Activated naive CD8-positive, alpha-beta T cell treated with anti-CD3 and anti-CD28 coated beads, Interleukin-2, amount 50 U/mL, for 24 hours (primary cell): ENCODE measurements around the gene ALDH1A2.
"Not testable (repeated sequence)": the region's sequence is repeated elsewhere in the genome, so short reads cannot be mapped to it uniquely, and the experiment has no call there.

ENCODE experiments used
- ATAC-seq: fragments of 150-1000 bp; cut with Tn5 transposase; one replicate; pipeline ENCODE4 v1.10.0; 2021
- DNase-seq: peaks from one replicate; pipeline ENCODE4 v3.0.0; 2021
- H3K27ac Mint-ChIP-seq: one replicate; pipeline ENCODE4 v1.8.0; 2021; ENCODE audit warnings: mild to moderate bottlenecking, mixed read lengths
- H3K27me3 Mint-ChIP-seq: one replicate; pipeline ENCODE4 v1.8.0; 2021; ENCODE audit warnings: mixed read lengths
- H3K36me3 Mint-ChIP-seq: one replicate; pipeline ENCODE4 v1.8.0; 2021; ENCODE audit warnings: low read depth, mixed read lengths
- H3K4me1 Mint-ChIP-seq: one replicate; pipeline ENCODE4 v1.8.0; 2021; ENCODE audit warnings: mixed read lengths
- H3K4me3 Mint-ChIP-seq: one replicate; pipeline ENCODE4 v1.8.0; 2021; ENCODE audit warnings: mild to moderate bottlenecking, moderate library complexity, mixed read lengths
- H3K9me3 Mint-ChIP-seq: one replicate; pipeline ENCODE4 v1.8.0; 2021; ENCODE audit warnings: mixed read lengths

ALDH1A2 gene

GRCh38 chr15:58065445-58066041 lies at the start of gene ALDH1A2:
ALDH1A2 (minus strand) TSS chr15:58065711; CDS start chr15:58065650, 61 bp downstream.
- peaks cover 4% of the 10 kb centered on the region for H3K4me1 Mint-ChIP-seq
- H3K27me3 Mint-ChIP-seq = peaks cover 65% of the 10 kb centered on the region
- no peak within 1 kb of the TSS for H3K27ac Mint-ChIP-seq
- peak within 1 kb of the TSS; percentile 60 for H3K4me3 Mint-ChIP-seq
- H3K36me3 Mint-ChIP-seq = no peaks in the 10 kb centered on the region
- ATAC-seq (no peak), DNase-seq (peak; percentile 3)
- no peaks in the 10 kb centered on the region for H3K9me3 Mint-ChIP-seq

- no peak for DNase-seq
- Mint-ChIP-seq H3K9me3 (no peaks in the 10 kb centered on the region), H3K27ac (no peak overlapping the region), H3K4me3 (no peak overlapping the region), H3K4me1 (no peaks in the 10 kb centered on the region), H3K36me3 (no peaks in the 10 kb centered on the region), H3K27me3 (peaks cover 30% of the 10 kb centered on the region)
- ATAC-seq = no peak
Measured at GRCh38 chr15:58114812-58115211, 49.3 kb upstream of the ALDH1A2 start.

- DNase-seq (no peak), ATAC-seq (no peak)
- Mint-ChIP-seq H3K4me3 (no peak overlapping the region), H3K4me1 (no peaks in the 10 kb centered on the region), H3K36me3 (no peaks in the 10 kb centered on the region), H3K27me3 (peaks cover 30% of the 10 kb centered on the region), H3K9me3 (no peaks in the 10 kb centered on the region), H3K27ac (no peak overlapping the region)
Measured at GRCh38 chr15:58114388-58114787, 48.9 kb upstream of the ALDH1A2 start.

- H3K36me3 Mint-ChIP-seq, ATAC-seq, H3K4me1 Mint-ChIP-seq, H3K4me3 Mint-ChIP-seq, DNase-seq, H3K9me3 Mint-ChIP-seq, H3K27ac Mint-ChIP-seq: not testable (repeated sequence)
- H3K27me3 Mint-ChIP-seq = peaks cover 30% of the 10 kb centered on the region
Measured at GRCh38 chr15:58113358-58113757, 47.8 kb upstream of the ALDH1A2 start.

DNA sequence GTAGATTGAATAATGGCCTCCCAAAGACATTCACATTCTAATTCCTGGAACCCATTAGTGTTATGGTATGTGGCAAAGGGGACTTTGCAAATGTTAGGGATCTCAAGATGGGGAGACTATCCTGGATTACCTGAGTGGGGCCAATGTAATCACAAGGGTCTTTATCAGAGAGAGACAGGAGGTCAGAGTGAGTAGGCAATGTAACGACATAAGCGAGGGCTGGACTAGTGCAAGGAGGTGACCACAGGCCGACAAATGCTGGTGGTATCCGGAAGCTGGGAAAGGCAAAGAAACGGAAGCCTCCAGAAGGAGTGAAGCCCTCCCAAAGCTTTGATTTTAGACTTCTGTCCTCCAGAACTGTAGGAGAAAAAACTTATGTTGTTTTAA lies 46.2 kb upstream of the ALDH1A2 start:
- H3K27me3 Mint-ChIP-seq = peaks cover 31% of the 10 kb centered on the region
- H3K4me3 Mint-ChIP-seq = no peak overlapping the region
- no peaks in the 10 kb centered on the region for H3K36me3 Mint-ChIP-seq
- H3K4me1 Mint-ChIP-seq = no peaks in the 10 kb centered on the region
- ATAC-seq (no peak), DNase-seq (no peak)
- no peak overlapping the region for H3K27ac Mint-ChIP-seq
- H3K9me3 Mint-ChIP-seq = no peaks in the 10 kb centered on the region

- ATAC-seq (no peak), DNase-seq (no peak)
- Mint-ChIP-seq H3K27me3 (peaks cover 34% of the 10 kb centered on the region), H3K4me1 (no peaks in the 10 kb centered on the region), H3K27ac (no peak overlapping the region), H3K9me3 (no peaks in the 10 kb centered on the region), H3K4me3 (no peak overlapping the region), H3K36me3 (no peaks in the 10 kb centered on the region)
Measured at GRCh38 chr15:58110999-58111717, 45.6 kb upstream of the ALDH1A2 start.

DNA sequence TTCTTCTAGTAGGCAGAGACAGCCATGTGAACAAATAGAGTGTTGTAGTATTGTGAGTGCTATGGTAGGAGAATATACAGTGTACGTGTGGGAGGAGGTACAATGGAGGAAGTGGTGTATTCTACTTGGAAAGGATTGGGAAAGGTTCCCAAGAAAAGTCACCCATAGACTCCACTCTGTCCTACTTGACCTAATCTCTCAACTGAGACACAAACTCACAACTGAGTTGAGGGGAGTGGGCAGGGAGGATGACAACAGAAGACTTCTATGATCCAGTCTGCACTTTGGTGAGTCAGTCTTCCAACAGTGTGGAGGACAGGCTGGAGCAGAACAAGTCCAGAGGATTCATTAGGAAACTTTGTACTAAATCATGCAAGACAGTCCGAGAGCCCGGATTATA lies 43.9 kb upstream of the ALDH1A2 start:
- ATAC-seq (no peak), DNase-seq (no peak)
- H3K27me3 Mint-ChIP-seq = peaks cover 35% of the 10 kb centered on the region
- no peaks in the 10 kb centered on the region for H3K36me3 Mint-ChIP-seq
- H3K9me3 Mint-ChIP-seq = no peaks in the 10 kb centered on the region
- no peak overlapping the region for H3K4me3 Mint-ChIP-seq
- H3K4me1 Mint-ChIP-seq = no peaks in the 10 kb centered on the region
- H3K27ac Mint-ChIP-seq = no peak overlapping the region

DNA sequence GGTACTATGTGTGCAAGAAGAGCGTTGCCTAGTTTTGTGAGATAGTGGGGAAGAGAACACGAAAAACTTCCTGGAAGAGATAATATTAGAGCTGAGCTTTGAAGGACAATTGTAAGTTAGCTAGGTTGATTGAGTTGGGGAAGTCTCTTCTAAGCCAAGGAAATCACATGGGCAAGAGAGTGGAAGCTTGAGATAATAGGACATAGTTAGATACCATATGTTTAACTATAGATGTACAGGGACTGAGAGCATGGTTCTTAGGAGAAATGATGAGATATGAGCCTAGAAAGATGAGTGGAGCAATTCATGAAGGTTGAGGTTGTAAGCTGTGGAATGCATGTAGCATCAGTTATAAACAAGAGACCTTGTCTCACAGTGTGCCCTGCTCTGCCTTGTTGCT lies 42.6 kb upstream of the ALDH1A2 start:
- no peak for DNase-seq
- H3K9me3 Mint-ChIP-seq = no peaks in the 10 kb centered on the region
- H3K4me3 Mint-ChIP-seq = no peak overlapping the region
- peaks cover 35% of the 10 kb centered on the region for H3K27me3 Mint-ChIP-seq
- ATAC-seq = no peak
- H3K27ac Mint-ChIP-seq = no peak overlapping the region
- no peaks in the 10 kb centered on the region for H3K4me1 Mint-ChIP-seq
- H3K36me3 Mint-ChIP-seq = no peaks in the 10 kb centered on the region

GRCh38 chr15:58103482-58103881 lies 38.0 kb upstream of the ALDH1A2 start:
- DNase-seq (no peak), ATAC-seq (no peak)
- Mint-ChIP-seq H3K36me3 (no peaks in the 10 kb centered on the region), H3K4me1 (no peaks in the 10 kb centered on the region), H3K4me3 (no peak overlapping the region), H3K9me3 (no peaks in the 10 kb centered on the region), H3K27me3 (peaks cover 48% of the 10 kb centered on the region), H3K27ac (no peak overlapping the region)

- DNase-seq = no peak
- no peaks in the 10 kb centered on the region for H3K9me3 Mint-ChIP-seq
- H3K36me3 Mint-ChIP-seq = no peaks in the 10 kb centered on the region
- H3K27ac Mint-ChIP-seq = no peak overlapping the region
- no peak overlapping the region for H3K4me3 Mint-ChIP-seq
- H3K4me1 Mint-ChIP-seq = no peaks in the 10 kb centered on the region
- ATAC-seq = no peak
- peaks cover 34% of the 10 kb centered on the region for H3K27me3 Mint-ChIP-seq
Measured at GRCh38 chr15:58096529-58097084, 31.1 kb upstream of the ALDH1A2 start.

GRCh38 chr15:58095415-58095814 lies 29.9 kb upstream of the ALDH1A2 start:
- no peak overlapping the region for H3K4me3 Mint-ChIP-seq
- H3K9me3 Mint-ChIP-seq = no peaks in the 10 kb centered on the region
- peaks cover 24% of the 10 kb centered on the region for H3K27me3 Mint-ChIP-seq
- no peak overlapping the region for H3K27ac Mint-ChIP-seq
- no peak for ATAC-seq
- DNase-seq = no peak
- H3K4me1 Mint-ChIP-seq = no peaks in the 10 kb centered on the region
- no peaks in the 10 kb centered on the region for H3K36me3 Mint-ChIP-seq

- Mint-ChIP-seq H3K27ac (peak overlapping the region; percentile 58), H3K36me3 (no peaks in the 10 kb centered on the region), H3K4me3 (no peak overlapping the region), H3K4me1 (peaks cover 29% of the 10 kb centered on the region), H3K9me3 (peaks cover 23% of the 10 kb centered on the region), H3K27me3 (peaks cover 27% of the 10 kb centered on the region)
- DNase-seq (no peak), ATAC-seq (peak; percentile 29)
Measured at GRCh38 chr15:58087871-58088270, 22.4 kb upstream of the ALDH1A2 start.

DNA sequence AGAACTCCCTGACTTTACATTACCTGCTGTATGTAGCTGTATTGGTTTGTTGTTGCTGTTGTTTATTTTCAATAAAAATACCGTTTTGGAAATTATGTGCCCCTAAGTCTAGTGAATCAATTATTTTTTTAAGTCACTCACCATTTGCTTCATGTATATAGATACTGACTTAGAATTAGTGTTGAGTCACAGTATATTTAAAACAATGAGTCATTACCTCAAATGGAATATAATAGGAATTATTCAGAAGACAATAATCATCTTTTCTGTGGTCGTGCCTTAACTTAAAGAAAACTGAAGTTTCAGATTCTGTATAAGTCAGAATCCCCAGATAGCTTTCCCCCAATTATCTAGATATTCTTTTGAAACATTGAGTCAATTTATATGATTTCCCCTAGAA lies 21.0 kb upstream of the ALDH1A2 start:
- peak; percentile 70 for ATAC-seq
- peaks cover 23% of the 10 kb centered on the region for H3K9me3 Mint-ChIP-seq
- H3K36me3 Mint-ChIP-seq = no peaks in the 10 kb centered on the region
- peaks cover 29% of the 10 kb centered on the region for H3K4me1 Mint-ChIP-seq
- peak overlapping the region; percentile 58 for H3K27ac Mint-ChIP-seq
- H3K27me3 Mint-ChIP-seq = peaks cover 27% of the 10 kb centered on the region
- H3K4me3 Mint-ChIP-seq = no peak overlapping the region
- no peak for DNase-seq

DNA sequence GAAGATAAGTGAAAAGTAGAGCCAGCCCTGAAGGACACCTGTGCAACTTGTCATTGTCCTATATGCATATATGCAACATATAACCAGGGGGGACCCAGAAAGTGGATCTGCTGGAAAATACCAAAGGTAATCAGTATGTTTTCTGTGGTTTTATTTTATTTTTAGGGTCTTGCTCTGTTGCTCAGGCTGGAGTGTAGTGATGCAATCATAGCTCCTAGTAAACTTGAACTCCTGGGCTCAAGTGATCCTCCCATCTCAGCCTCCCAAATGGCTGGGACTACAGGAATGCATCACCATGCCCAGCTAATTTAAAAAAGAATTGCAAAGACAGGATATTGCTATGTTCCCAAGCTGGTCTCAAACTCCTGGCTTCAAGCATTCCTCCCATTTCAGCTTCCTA lies 18.0 kb upstream of the ALDH1A2 start:
- Mint-ChIP-seq H3K4me3 (no peak overlapping the region), H3K9me3 (peaks cover 11% of the 10 kb centered on the region), H3K4me1 (peaks cover 28% of the 10 kb centered on the region), H3K27me3 (peaks cover 14% of the 10 kb centered on the region), H3K36me3 (no peaks in the 10 kb centered on the region), H3K27ac (no peak overlapping the region)
- ATAC-seq = no peak
- no peak for DNase-seq

- Mint-ChIP-seq H3K9me3 (peaks cover 3% of the 10 kb centered on the region), H3K27me3 (peaks cover 6% of the 10 kb centered on the region), H3K4me1 (peaks cover 13% of the 10 kb centered on the region), H3K27ac (no peak overlapping the region), H3K36me3 (no peaks in the 10 kb centered on the region), H3K4me3 (no peak overlapping the region)
- no peak for ATAC-seq
- no peak for DNase-seq
Measured at GRCh38 chr15:58081891-58082290, 16.4 kb upstream of the ALDH1A2 start.
